MCF 10A (cell line): ENCODE measurements around the gene FIBCD1. TPM values are rescaled to one million over a fixed set of nuclear protein-coding genes. Genes with fewer than 3 reads are reported as not detected.

Experiments used
- BruUV-seq: library from RNA; stranded (reverse); fragments of 400-500 nt; replicated peaks from 2 replicates; lab custom pipeline; 2021; lab: Mats Ljungman, UMichigan
- CTCF ChIA-PET: fragments of 300-600 bp; sonication (Branson Sonifier 250); formaldehyde crosslinking; extraction: SDS; loops from one replicate; lab custom pipeline; 2021; ENCODE audit warnings: antibody characterized with exemption, inconsistent platforms; lab: Yijun Ruan, JAX
- POLR2A ChIA-PET: fragments of 300-600, 350-650 bp; sonication (Branson Sonifier 250); formaldehyde crosslinking; extraction: SDS; loops from one replicate; lab custom pipeline; 2020; ENCODE audit warnings: antibody characterized with exemption, inconsistent platforms; lab: Yijun Ruan, JAX
- DNase-seq: peaks from one replicate; pipeline ENCODE4 v3.0.0-alpha.2; 2018; ENCODE audit not compliant: unreplicated experiment
- H3K27ac Mint-ChIP-seq: one replicate; pipeline ENCODE4 v1.8.0; 2022; ENCODE audit warnings: mild to moderate bottlenecking, low read depth, mixed read lengths; ENCODE audit not compliant: unreplicated experiment
- H3K27me3 Mint-ChIP-seq: one replicate; pipeline ENCODE4 v1.8.0; 2022; ENCODE audit warnings: mixed read lengths; ENCODE audit not compliant: insufficient read depth, unreplicated experiment
- H3K36me3 Mint-ChIP-seq: one replicate; pipeline ENCODE4 v1.8.0; 2022; ENCODE audit warnings: mild to moderate bottlenecking, moderate library complexity, mixed read lengths; ENCODE audit not compliant: insufficient read depth, unreplicated experiment
- H3K4me1 Mint-ChIP-seq: one replicate; pipeline ENCODE4 v1.8.0; 2022; ENCODE audit warnings: mixed read lengths; ENCODE audit not compliant: insufficient read depth, unreplicated experiment
- H3K4me3 Mint-ChIP-seq: one replicate; pipeline ENCODE4 v1.8.0; 2022; ENCODE audit warnings: mild to moderate bottlenecking, moderate library complexity, mixed read lengths; ENCODE audit not compliant: unreplicated experiment
- H3K9me3 Mint-ChIP-seq: one replicate; pipeline ENCODE4 v1.8.0; 2022; ENCODE audit warnings: mixed read lengths; ENCODE audit not compliant: unreplicated experiment
- intact Hi-C: fragments of 100-400 bp; cut with micrococcal nuclease; formaldehyde crosslinking; loops from 2 replicates; pipeline ENCODE4 v1.14.1; 2022
- total RNA-seq: library from RNA; stranded (reverse); gene quantifications from 2 replicates; pipeline ENCODE4 v1.2.3, GENCODE V29; 2022
- TF ChIP-seq, protein P1 (sequence below): fragments of 200-600 bp; IDR thresholded peaks from one replicate; pipeline ENCODE4 v1.8.0; 2022; ENCODE audit warnings: antibody characterized with exemption, mild to moderate bottlenecking; ENCODE audit not compliant: unreplicated experiment

Gene FIBCD1
- total RNA-seq, 1 experiment from 2014 or later, result 1.6 TPM

DNA sequence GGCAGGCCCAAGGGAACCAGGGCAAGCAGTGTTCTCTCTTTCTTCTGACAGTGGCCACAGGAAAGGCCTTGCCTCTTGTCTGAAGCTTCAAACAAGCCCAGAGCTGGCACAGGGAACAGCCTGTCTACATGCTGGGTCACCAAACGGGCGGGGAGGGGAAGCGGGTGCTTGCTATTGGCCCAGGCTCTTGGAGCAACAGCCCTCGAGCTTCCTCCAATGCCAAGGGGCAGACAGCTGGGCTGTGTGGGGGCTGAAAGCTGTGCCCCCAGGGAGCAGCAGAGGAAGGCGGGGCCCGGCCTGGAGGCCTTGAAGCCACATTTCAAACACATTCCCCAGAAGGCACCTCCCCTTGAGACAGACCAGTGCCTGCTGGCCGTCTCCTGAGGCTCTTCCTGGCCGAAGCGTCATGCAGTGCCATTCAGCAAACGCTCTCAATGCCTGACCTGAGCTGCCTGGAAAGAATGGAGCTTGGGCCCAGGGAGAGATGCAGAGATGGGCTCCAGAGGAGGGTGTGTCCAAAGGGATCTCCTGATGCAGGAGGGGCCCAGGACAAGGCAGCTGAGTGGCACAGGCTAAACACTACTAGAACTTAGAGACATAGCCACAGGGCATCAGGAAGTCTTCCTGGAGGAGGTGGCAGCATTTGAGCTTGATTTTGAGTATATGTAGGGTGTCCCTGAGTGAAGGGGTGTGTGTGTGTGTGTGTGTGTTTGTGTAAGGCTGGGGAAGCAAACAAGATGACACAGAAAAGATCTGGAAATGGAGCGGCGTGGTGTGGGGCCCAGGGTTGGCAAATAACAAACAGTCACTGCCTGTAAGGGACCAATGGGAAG lies 2.5 kb downstream of the FIBCD1 start:
- H3K9me3 Mint-ChIP-seq, result no peaks in the 10 kb centered on the region
- H3K36me3 Mint-ChIP-seq, result no peaks in the 10 kb centered on the region
- peak overlapping the region; percentile 20 for H3K27ac Mint-ChIP-seq
- peaks cover 11% of the 10 kb centered on the region for H3K27me3 Mint-ChIP-seq
- CTCF ChIA-PET, result interaction anchor here (0.6 to 2.9 kb wide), 4 partner anchors 10 to 211 kb away, joined by 3 to 14 read pairs (median 5); no protein-coding TSS in a partner anchor
- POLR2A ChIA-PET, result interaction anchor here (1.0 kb wide), 1 partner anchor 456 kb away, joined by 3 read pairs; no protein-coding TSS in a partner anchor
- peak overlapping the region; percentile 50 for H3K4me3 Mint-ChIP-seq
- peaks cover 18% of the 10 kb centered on the region for H3K4me1 Mint-ChIP-seq
- TF ChIP-seq, protein P1, sequence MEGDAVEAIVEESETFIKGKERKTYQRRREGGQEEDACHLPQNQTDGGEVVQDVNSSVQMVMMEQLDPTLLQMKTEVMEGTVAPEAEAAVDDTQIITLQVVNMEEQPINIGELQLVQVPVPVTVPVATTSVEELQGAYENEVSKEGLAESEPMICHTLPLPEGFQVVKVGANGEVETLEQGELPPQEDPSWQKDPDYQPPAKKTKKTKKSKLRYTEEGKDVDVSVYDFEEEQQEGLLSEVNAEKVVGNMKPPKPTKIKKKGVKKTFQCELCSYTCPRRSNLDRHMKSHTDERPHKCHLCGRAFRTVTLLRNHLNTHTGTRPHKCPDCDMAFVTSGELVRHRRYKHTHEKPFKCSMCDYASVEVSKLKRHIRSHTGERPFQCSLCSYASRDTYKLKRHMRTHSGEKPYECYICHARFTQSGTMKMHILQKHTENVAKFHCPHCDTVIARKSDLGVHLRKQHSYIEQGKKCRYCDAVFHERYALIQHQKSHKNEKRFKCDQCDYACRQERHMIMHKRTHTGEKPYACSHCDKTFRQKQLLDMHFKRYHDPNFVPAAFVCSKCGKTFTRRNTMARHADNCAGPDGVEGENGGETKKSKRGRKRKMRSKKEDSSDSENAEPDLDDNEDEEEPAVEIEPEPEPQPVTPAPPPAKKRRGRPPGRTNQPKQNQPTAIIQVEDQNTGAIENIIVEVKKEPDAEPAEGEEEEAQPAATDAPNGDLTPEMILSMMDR, result no peak
- no TSS peak for BruUV-seq
- intact Hi-C loops, result no loop called here
- peak; percentile 41 for DNase-seq

DNA sequence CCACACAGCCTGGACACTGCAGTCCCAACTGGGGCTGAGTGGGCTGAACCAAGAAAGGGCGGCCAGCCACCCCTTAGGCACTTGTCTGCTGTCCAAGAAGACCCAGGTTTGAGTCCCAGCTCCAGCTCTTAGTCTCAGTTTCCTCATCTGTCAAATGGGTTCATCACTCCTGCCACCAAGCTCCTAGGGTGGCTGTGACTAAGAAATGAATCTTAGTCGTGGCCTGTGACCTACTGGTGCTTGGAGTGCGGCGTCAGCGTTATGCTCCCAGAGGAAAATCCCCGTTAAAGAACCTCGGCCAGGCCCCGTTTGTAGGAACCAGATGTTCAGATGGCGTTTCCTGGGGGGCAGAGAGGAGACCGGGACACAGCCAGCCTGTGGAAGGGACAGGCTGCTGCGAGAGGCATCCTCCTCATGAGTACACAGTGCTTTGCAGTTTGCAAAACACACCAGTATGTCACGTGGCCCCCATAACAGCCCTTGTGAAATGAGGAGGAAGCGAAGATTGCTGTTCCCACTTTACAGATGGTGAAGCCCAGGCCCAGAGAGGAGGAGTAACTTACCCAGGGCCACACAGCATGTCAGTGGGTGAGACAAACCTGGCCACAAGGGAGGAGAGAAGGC lies 3.3 kb downstream of the FIBCD1 start:
- peak overlapping the region; percentile 20 for H3K27ac Mint-ChIP-seq
- DNase-seq, result no peak
- peaks cover 18% of the 10 kb centered on the region for H3K4me1 Mint-ChIP-seq
- H3K27me3 Mint-ChIP-seq, result peaks cover 11% of the 10 kb centered on the region
- ChIA-PET CTCF (interaction anchor here (0.7 to 2.9 kb wide), 4 partner anchors 11 to 210 kb away, joined by 3 to 14 read pairs (median 6); no protein-coding TSS in a partner anchor), POLR2A (no interaction called here)
- no peaks in the 10 kb centered on the region for H3K36me3 Mint-ChIP-seq
- TF ChIP-seq, protein P1, result no peak
- intact Hi-C loops, result no loop called here
- no peak overlapping the region for H3K4me3 Mint-ChIP-seq
- no peaks in the 10 kb centered on the region for H3K9me3 Mint-ChIP-seq
- no TSS peak for BruUV-seq

DNA sequence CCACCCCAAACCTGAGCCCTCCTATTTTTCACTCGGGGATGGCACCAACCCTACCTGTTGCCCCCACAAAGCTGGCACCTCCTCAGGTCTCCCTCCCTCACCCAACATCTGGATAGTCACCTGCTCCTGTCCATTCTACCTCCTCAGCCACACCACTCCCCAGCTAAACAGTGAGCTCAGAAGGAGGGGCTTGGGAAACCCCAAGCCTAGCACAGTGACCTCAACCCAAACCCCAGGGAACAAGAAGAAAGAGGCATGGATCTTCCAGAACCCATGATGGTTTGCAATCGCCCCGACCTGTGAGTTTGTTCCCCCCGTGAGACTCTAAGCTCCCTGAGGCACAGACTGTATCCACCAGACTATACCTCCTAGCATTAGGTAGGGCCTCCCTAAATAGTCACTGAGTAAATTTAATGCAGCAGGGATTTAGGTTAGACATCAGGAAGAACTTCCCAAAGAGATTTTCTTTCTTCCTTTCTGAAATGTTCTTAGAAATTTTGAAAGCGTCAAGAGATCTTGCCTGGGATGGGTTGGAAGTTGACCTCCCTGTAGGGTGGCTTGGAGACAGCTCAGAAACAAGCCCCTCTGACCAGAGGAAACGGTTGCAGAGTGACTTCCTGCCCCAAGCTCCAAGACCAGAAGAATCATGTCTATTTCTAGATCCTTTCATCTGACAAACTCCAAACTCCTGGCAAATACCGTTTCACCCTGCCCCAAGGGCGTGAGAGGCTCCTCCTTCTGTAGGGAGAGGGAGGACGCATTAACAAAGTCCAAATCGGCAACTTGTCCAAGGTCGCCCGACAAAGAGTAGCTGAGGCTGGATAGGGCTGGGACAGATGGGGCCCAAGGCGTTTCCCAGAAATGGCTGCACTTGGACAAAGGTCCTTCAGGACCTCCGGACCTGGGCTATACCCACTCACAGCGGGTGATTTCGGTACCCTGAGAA lies 4.1 kb downstream of the FIBCD1 start:
- POLR2A ChIA-PET, result interaction anchor here (1.3 kb wide), 1 partner anchor 9 kb away, joined by 3 read pairs; no protein-coding TSS in a partner anchor
- Mint-ChIP-seq H3K27me3 (peaks cover 11% of the 10 kb centered on the region), H3K4me1 (peaks cover 18% of the 10 kb centered on the region), H3K27ac (no peak overlapping the region), H3K36me3 (no peaks in the 10 kb centered on the region), H3K4me3 (no peak overlapping the region), H3K9me3 (no peaks in the 10 kb centered on the region)
- BruUV-seq, result no TSS peak
- CTCF ChIA-PET, result interaction anchor here (1.1 to 2.9 kb wide), 2 partner anchors 69 to 163 kb away, joined by 6 to 14 read pairs; no protein-coding TSS in a partner anchor
- DNase-seq, result no peak
- TF ChIP-seq, protein P1, result no peak
- intact Hi-C loops, result no loop called here
